ENCODE measurements around the gene CPPED1.

CPPED1 gene

GRCh38 chr16:12699161-12699560, 104.5 kb downstream of the CPPED1 start:
- no peak for DNase-seq (ENCODE audit: low read depth in 1 of 2, low spot score in 1 of 2)
- TF ChIP-seq JUND (IDR thresholded peaks at IDR 0.05; ENCODE audit: low read depth) = no peak
- in situ Hi-C loops (cut with HindIII; ENCODE audit: low pct_unique_long_range_greater_than_20kb, low sequenced_read_pairs) = no loop called here

- DNase-seq (ENCODE audit: low read depth in 1 of 2, low spot score in 1 of 2) = no peak
- in situ Hi-C loops (cut with HindIII; ENCODE audit: low pct_unique_long_range_greater_than_20kb, low sequenced_read_pairs) = no loop called here
- TF ChIP-seq JUND (IDR thresholded peaks at IDR 0.05; ENCODE audit: low read depth) = no peak
Observed at GRCh38 chr16:12697437-12697836, 106.2 kb downstream of the CPPED1 start.

DNA sequence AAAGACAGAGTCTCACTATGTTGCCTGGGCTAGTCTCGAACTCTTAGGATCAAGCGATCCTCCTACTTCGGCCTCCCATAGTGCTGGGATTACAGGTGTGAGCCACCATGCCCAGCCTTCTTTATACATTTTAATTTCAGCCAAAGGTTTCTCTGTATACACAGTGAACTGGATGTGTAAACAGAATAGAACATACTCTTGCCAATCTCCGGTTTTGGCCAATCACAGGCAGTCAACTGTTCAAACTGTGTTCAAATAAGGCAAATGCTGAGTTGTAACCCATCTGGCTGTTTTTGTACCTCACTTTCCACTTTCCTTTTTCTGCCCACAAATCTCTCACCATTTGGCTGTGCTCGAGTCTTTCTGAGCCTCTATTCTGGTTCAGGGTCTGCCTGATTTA, 108.2 kb downstream of the CPPED1 start:
- no peak for TF ChIP-seq JUND (IDR thresholded peaks at IDR 0.05; ENCODE audit: low read depth)
- in situ Hi-C loops (cut with HindIII; ENCODE audit: low pct_unique_long_range_greater_than_20kb, low sequenced_read_pairs) = no loop called here
- DNase-seq (ENCODE audit: low read depth in 1 of 2, low spot score in 1 of 2) = peak in 1 of 2 experiments; percentile 65

DNA sequence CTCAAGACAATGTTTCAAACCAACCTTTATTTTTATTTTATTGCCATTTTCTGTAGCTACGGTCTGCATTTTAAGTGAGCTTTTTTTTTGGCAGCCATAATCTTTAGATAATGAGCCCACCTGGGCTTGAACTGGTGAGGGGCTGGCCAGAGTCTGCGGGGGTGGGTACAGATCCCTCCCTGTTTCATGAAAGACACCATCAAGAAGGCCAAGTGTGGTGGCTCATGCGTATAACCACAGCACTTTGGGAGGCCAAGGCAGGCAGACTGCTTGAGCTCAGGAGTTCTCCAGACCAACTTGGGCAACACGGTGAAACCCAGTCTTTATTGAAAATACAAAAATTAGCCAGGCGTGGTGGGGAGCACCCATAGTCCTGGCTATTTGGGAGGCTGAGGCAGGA, 113.7 kb downstream of the CPPED1 start:
- TF ChIP-seq JUND (IDR thresholded peaks at IDR 0.05; ENCODE audit: low read depth) = no peak
- in situ Hi-C loops (cut with HindIII; ENCODE audit: low pct_unique_long_range_greater_than_20kb, low sequenced_read_pairs) = no loop called here
- DNase-seq (ENCODE audit: low read depth in 1 of 2, low spot score in 1 of 2) = no peak

DNA sequence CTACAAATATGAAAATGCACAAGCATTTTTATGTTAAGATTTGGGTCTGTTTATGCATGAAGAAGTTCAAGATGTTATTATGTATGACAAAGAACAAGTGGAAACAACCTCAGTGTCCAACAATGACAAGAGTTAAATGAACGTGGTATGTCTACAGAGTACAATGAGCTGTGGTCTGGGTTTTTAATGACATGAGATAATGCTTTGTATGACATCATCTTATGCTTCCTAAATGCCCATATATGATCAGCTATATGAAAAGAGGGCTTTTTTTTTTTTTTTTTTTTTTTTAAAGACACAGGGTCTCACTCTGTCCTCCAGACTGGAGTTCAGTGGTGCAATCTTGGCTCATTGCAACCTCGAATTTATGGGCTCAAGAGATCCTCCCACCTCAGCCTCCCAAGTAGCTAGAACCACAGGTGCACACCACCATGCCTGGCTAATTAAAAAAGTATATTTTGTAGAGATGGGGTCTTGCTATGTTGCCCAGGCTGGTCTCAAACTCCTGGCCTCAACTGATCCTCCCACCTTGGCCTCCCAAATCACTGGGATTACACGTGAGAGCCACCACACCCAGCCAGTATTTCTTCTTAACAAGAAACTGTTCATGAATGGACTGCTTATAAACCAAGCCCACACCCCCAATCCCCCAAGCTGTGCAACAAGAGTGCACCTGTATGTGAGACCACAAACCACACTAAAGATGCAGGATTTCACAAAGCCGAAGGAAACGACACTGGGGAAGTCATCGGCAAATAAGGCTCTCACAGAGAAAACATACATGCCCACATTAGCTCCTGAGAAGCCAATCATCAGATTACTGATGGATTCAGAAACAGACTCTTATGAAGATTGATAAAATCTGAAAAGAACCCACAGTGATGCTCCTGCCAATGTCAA, 114.5 kb downstream of the CPPED1 start:
- TF ChIP-seq JUND (IDR thresholded peaks at IDR 0.05; ENCODE audit: low read depth) = no peak
- in situ Hi-C loops (cut with HindIII; ENCODE audit: low pct_unique_long_range_greater_than_20kb, low sequenced_read_pairs) = no loop called here
- no peak for DNase-seq (ENCODE audit: low read depth in 1 of 2, low spot score in 1 of 2)

DNA sequence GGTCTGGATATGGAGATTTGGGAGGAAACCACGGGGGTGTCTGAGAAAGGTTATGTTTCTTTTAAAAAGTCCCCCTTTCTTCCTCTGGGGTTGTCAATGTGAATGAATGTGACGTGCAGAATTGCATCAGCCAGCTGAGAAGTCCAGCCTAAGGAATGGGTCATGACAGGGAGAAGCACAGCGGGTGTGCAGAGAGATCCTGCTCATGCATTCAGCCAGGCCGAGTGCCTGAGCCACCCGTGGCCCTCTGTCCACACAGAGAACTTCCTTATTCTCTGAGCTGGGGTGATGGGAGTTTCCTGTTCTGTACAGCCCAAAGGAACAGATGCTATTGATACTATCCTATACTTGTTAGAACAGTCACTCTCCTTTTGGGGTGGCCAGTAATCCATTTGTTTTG, 117.9 kb downstream of the CPPED1 start:
- peak in 1 of 2 experiments; percentile 5 for DNase-seq (ENCODE audit: low read depth in 1 of 2, low spot score in 1 of 2)
- in situ Hi-C loops (cut with HindIII; ENCODE audit: low pct_unique_long_range_greater_than_20kb, low sequenced_read_pairs) = no loop called here
- no peak for TF ChIP-seq JUND (IDR thresholded peaks at IDR 0.05; ENCODE audit: low read depth)

- in situ Hi-C loops (cut with HindIII; ENCODE audit: low pct_unique_long_range_greater_than_20kb, low sequenced_read_pairs) = no loop called here
- DNase-seq (ENCODE audit: low read depth in 1 of 2, low spot score in 1 of 2) = no peak
- no peak for TF ChIP-seq JUND (IDR thresholded peaks at IDR 0.05; ENCODE audit: low read depth)
Observed at GRCh38 chr16:12682432-12683165, 121.1 kb downstream of the CPPED1 start.

- in situ Hi-C loops (cut with HindIII; ENCODE audit: low pct_unique_long_range_greater_than_20kb, low sequenced_read_pairs) = no loop called here
- DNase-seq (ENCODE audit: low read depth in 1 of 2, low spot score in 1 of 2) = no peak
- no peak for TF ChIP-seq JUND (IDR thresholded peaks at IDR 0.05; ENCODE audit: low read depth)
Observed at GRCh38 chr16:12681653-12682052, 122.0 kb downstream of the CPPED1 start.

DNA sequence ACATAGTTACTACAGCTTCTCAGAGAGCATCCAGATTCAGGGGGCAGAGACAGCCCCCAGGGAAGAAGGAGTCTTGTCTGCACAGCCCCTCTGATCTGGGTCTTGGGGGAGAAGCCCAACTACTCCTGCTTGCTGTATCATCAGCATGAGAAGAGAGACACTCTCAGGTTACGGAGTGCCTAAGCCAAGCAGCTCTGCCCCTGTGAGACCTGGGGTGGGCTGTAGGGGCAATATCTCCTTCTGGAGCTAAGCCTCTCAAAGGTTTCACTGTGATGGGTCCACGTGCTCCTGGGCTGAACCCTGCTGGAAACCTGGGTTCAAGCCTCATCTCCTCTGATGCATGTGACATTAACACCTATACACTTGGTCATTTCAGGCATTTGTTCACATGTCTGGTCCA, 123.2 kb downstream of the CPPED1 start:
- in situ Hi-C loops (cut with HindIII; ENCODE audit: low pct_unique_long_range_greater_than_20kb, low sequenced_read_pairs) = no loop called here
- DNase-seq (ENCODE audit: low read depth in 1 of 2, low spot score in 1 of 2) = no peak
- no peak for TF ChIP-seq JUND (IDR thresholded peaks at IDR 0.05; ENCODE audit: low read depth)

DNA sequence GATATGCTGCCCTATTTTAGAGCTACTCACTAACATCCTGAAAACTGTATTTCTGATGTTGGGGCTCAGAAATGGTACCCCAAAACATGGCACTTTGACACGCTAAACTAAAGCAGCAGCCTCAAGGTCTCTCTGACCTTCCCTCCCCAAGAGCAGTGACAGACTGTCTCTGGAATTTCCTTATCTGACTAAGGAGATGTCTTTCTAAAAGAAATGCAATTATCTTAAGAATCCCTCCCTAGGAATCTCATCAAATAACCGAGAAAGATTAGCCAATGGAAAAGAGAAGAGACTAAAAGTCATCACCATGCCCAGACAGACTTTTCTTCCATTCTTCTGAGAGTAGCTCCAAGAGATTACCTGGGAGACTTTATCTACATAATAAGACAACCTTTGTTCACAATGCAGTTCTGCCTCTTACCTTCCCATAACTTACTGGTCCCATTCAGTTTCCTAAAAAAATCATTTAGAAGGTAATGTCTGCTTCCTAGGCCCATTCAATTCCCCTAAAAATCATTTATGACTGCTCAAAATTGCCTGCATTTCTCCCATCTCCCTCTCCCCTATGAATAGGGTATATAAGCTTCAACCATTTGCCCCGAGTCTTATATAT, 123.9 kb downstream of the CPPED1 start:
- DNase-seq (ENCODE audit: low read depth in 1 of 2, low spot score in 1 of 2) = no peak
- in situ Hi-C loops (cut with HindIII; ENCODE audit: low pct_unique_long_range_greater_than_20kb, low sequenced_read_pairs) = no loop called here
- no peak for TF ChIP-seq JUND (IDR thresholded peaks at IDR 0.05; ENCODE audit: low read depth)

DNA sequence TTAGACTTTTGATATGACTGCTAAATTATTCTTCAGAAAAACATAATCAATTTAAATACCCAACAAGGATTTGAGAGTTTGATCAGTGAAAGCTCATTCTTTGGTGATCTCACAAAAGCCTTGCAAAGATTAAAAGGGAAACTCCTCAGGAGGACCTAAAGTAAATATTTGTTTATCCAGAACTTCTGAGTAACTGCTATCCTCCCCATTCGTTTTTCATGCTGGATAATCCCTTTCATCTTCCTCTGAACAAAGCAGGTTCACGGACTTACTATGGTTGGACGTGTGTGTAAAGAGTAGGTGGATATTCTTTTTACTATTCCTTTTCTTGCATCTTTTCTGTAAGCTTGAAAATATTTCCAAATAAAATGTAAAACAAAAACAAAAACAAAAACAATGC, 124.7 kb downstream of the CPPED1 start:
- in situ Hi-C loops (cut with HindIII; ENCODE audit: low pct_unique_long_range_greater_than_20kb, low sequenced_read_pairs) = no loop called here
- TF ChIP-seq JUND (IDR thresholded peaks at IDR 0.05; ENCODE audit: low read depth) = no peak
- no peak for DNase-seq (ENCODE audit: low read depth in 1 of 2, low spot score in 1 of 2)

DNA sequence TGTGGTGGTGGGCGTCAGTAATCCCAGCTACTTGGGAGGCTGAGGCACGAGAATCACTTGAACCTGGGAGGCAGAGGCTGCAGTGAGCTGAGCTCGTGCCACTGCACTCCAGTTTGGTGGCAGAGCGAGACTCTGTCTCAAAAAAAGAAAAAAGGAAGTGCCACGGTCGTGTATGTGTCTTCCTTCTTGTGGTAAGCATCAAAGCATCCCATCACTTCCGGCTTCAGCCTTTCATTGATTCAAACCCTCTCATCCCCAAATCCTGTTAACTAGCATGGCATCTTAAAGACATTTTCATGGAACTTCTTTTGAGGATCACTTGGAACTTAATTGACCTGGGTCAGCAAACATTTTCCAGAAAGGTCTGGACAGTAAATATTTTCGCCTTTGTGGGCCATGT, 126.2 kb downstream of the CPPED1 start:
- DNase-seq (ENCODE audit: low read depth in 1 of 2, low spot score in 1 of 2) = no peak
- TF ChIP-seq JUND (IDR thresholded peaks at IDR 0.05; ENCODE audit: low read depth) = no peak
- in situ Hi-C loops (cut with HindIII; ENCODE audit: low pct_unique_long_range_greater_than_20kb, low sequenced_read_pairs) = no loop called here

GRCh38 chr16:12675852-12676251, 127.8 kb downstream of the CPPED1 start:
- TF ChIP-seq JUND (IDR thresholded peaks at IDR 0.05; ENCODE audit: low read depth) = no peak
- no peak for DNase-seq (ENCODE audit: low read depth in 1 of 2, low spot score in 1 of 2)
- in situ Hi-C loops (cut with HindIII; ENCODE audit: low pct_unique_long_range_greater_than_20kb, low sequenced_read_pairs) = no loop called here

Data from T47D (cell line).